Muscle layer of duodenum (tissue), 2 donors: ENCODE data around the gene STX18.

Source experiments
- H3K27ac ChIP-seq: one replicate; pipeline ENCODE4 v1.7.0; 2013; ENCODE audit warnings: mild to moderate bottlenecking, low read length
- H3K27me3 ChIP-seq: one replicate; pipeline ENCODE4 v1.7.0; 2013; ENCODE audit warnings: low read depth, mild to moderate bottlenecking, control low read depth, low read length
- H3K36me3 ChIP-seq, 2 donors: one replicate each; pipeline ENCODE4 v1.7.0; 2013; ENCODE audit warnings: low read length in 2 of 2, control low read depth in 1 of 2, mild to moderate bottlenecking in 1 of 2; ENCODE audit not compliant: insufficient read depth in 2 of 2, control insufficient read depth in 1 of 2
- H3K4me1 ChIP-seq, 2 donors: one replicate each; pipeline ENCODE4 v1.7.0; 2013; ENCODE audit warnings: low read length in 2 of 2, mild to moderate bottlenecking in 2 of 2, control low read depth in 1 of 2, moderate library complexity in 1 of 2; ENCODE audit not compliant: insufficient read depth in 2 of 2, control insufficient read depth in 1 of 2
- H3K4me3 ChIP-seq, 2 donors: one replicate each; pipeline ENCODE4 v1.7.0; 2013; ENCODE audit warnings: low read length in 2 of 2, low read depth in 1 of 2, mild to moderate bottlenecking in 1 of 2
- H3K9me3 ChIP-seq, 2 donors: one replicate each; pipeline ENCODE4 v1.7.0; 2013; ENCODE audit warnings: low read length in 2 of 2, control low read depth in 1 of 2, mild to moderate bottlenecking in 1 of 2; ENCODE audit not compliant: control insufficient read depth in 1 of 2
- donor health status: healthy.

STX18 gene

DNA sequence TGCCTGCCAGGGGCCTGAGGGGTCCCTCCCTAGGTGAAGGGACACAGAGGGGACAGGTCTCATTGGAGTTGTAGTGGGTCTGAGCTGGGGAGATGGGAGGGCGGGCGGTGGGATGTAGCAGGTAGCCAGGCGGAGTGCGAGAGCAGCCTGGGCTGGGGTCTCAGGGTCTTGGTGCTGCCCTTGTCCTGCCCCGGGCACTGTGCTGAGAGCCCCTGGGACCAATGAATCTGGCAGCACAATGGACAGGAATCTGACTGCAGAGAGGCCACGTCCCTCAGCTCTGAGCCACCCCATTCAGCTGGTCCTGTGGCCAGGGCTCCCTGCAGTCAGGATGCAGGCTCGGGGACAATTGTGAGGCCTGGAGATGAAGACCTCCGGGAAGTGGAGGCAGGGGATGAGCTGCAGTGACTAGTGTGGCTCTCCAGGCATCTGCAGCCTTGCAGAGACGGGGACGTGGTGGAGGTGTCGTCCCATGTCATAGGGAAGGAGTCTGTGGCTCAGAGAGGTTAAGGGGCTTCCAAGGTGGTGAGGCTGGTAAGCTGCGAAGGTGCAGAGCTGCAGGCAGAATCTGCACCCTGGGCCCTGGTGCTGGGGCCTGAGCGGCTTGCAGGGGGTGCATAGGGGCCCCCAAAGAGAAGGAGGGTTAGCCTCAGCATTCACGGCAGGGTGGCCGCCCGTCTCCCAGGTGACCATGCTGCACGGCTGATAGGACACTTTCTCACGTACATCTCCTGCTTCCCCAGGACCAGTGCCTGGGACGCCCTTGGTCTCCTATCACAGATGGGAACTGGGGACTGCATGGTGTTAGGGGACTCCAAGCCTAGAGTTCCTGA, 134.3 kb downstream of the STX18 start:
- H3K27ac ChIP-seq, result no peak overlapping the region
- no peak overlapping the region for H3K4me3 ChIP-seq
- no peaks in the 10 kb centered on the region for H3K9me3 ChIP-seq
- H3K36me3 ChIP-seq, result no peaks in the 10 kb centered on the region
- H3K4me1 ChIP-seq, result no peaks in the 10 kb centered on the region
- no peaks in the 10 kb centered on the region for H3K27me3 ChIP-seq

DNA sequence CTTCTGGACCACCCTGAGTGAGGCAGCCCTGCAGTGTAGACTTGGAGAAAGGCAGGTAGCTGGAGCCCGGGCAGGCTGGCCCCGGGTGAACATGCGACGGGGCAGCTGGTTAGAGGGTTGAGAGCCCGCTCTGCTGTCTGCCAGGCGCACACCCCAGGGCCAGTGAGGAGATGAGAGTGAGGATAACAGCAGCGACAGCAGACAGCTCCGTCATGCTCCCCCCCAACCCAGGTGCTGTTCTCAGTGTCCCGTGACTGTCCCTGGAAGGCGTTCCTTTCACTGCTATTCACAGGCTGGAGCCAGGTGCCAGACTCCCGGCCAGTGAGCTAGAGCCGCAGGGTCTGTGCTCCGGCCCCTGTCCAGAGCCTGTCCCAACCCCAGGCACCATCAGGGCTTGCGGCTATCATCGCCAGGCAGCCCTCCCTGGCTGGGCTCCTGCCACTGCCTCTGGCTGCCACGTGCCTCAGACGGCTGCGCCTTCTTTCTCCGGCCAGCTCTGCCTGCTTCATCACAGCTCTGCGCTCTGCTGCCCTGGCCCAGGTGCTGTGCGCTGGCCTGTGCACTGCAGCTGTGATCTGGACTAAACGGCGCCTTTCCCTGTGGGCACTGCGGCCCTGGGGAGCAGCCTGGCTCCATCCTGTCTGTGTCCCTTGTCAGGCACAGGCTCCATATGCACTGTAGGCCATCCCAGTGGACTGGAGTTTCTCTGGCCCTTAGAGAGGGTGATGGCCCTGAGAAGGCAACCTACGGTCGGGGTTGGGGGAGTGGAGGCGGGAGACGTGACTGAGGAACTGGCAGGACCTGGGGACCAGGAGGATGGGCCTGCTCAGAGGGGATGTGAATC, 135.2 kb downstream of the STX18 start:
- H3K4me3 ChIP-seq, result no peak overlapping the region
- no peaks in the 10 kb centered on the region for H3K4me1 ChIP-seq
- no peaks in the 10 kb centered on the region for H3K27me3 ChIP-seq
- H3K36me3 ChIP-seq, result no peaks in the 10 kb centered on the region
- no peak overlapping the region for H3K27ac ChIP-seq
- H3K9me3 ChIP-seq, result no peaks in the 10 kb centered on the region

DNA sequence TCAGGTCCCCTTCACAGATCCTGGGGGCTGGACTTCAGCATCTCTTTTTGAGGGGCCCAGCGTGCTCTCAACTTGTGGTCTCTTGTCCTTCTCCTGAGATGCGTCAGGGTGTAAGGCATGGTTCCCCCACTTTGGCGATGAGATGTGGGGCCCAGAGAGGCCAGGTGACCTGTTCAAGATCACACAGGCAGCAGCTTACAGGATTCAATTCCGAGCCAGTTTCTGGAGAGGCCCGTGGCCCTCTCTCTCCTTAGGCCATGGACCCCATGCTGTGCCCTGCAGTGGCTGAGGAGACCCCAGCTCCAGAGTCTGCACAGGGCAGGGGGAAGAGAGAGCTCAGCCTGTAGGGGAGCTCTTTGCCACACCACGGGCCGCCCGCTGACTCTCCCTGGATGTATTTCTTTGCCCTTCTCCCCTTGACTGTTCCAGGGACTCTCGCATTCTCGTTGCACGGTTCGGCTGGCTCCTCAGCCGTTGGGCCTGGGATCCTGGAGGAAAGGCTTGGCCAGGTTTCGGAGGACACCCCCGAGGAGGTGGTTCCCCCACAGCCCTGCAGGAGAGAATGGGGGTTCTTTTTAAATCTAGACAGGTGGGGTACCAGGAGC, 136.4 kb downstream of the STX18 start:
- H3K27ac ChIP-seq, result no peak overlapping the region

GRCh38 chr4:4402966-4403365, 138.9 kb downstream of the STX18 start:
- H3K27me3 ChIP-seq, result no peaks in the 10 kb centered on the region
- no peak overlapping the region for H3K27ac ChIP-seq
- no peaks in the 10 kb centered on the region for H3K36me3 ChIP-seq
- H3K4me1 ChIP-seq, result no peaks in the 10 kb centered on the region
- H3K9me3 ChIP-seq, result peaks cover 0 to 12% of the 10 kb centered on the region in 2 donors
- no peak overlapping the region for H3K4me3 ChIP-seq

More for the DNA sequence above, 136.4 kb downstream of the STX18 start:
- Histone ChIP-seq H3K9me3 (no peaks in the 10 kb centered on the region), H3K27me3 (no peaks in the 10 kb centered on the region), H3K4me1 (no peaks in the 10 kb centered on the region), H3K4me3 (no peak overlapping the region), H3K36me3 (no peaks in the 10 kb centered on the region)

GRCh38 chr4:4401036-4401435, 140.8 kb downstream of the STX18 start:
- Histone ChIP-seq H3K4me1 (no peaks in the 10 kb centered on the region), H3K36me3 (no peaks in the 10 kb centered on the region), H3K4me3 (no peak overlapping the region), H3K27me3 (no peaks in the 10 kb centered on the region), H3K27ac (no peak overlapping the region), H3K9me3 (peaks cover 0 to 12% of the 10 kb centered on the region in 2 donors)

GRCh38 chr4:4398430-4398829, 143.4 kb downstream of the STX18 start:
- H3K27ac ChIP-seq, result no peak overlapping the region
- H3K4me1 ChIP-seq, result no peaks in the 10 kb centered on the region
- H3K4me3 ChIP-seq, result no peak overlapping the region
- peaks cover 8% of the 10 kb centered on the region for H3K27me3 ChIP-seq
- peaks cover 0 to 12% of the 10 kb centered on the region in 2 donors for H3K9me3 ChIP-seq
- H3K36me3 ChIP-seq, result no peaks in the 10 kb centered on the region

DNA sequence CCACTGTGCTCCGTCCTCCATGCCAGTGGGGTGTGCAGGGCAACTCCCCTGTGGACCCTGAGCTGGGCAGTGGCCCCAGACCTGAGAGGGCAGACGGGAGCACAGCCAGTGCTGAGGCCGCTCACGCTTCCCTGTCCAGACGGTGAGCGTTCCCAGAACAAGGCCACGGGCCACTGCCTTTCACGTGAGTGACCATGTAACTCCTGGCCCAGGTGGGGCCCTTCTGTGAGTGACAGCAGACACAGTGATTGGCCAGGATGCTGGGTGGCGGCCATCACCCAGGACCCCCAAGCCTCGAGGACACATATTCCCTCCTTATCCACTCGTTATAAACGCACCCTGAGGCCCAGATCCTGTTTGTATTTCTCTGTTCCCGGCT, 144.4 kb downstream of the STX18 start:
- Histone ChIP-seq H3K36me3 (no peaks in the 10 kb centered on the region), H3K27me3 (peaks cover 12% of the 10 kb centered on the region)

DNA sequence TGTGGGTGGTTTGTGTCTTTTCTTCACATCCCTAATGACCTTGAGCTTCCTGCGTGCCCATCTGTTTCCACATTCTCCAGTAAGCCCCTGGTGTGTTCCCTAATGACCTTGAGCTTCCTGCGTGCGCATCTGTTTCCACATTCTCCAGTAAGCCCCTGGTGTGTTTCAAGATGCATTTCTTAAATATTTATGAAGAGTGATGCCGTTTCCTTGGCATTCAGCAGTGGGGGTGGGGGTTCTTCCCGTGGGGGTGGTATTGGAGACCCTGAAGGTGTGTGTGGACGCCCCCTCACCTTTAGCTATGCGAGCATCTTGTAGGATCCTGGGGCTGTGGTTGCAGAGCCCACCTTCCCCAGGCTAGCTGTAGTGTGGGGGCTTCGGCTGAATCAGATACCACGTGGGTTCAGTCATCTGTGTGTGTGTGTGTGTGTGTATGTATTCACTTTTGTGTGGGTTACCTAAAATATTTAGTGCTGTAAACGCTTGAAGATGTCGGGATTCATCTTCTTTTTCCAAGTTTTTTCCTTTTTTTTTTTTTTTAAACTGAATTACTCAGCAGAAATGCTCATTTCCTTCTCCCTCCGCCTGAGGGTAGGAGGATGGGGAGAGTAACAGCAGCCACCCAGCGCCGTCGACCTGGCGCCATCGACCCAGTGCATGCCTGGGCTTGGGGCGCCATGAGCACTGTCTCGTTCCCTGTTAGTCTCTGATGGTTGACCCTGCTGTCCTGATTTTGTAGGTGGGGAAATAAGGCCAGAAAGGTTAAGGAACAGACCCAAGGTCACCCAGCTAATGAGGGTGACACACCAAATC, 145.0 kb downstream of the STX18 start:
- H3K27ac ChIP-seq, result no peak overlapping the region
- no peaks in the 10 kb centered on the region for H3K4me1 ChIP-seq
- peaks cover 0 to 12% of the 10 kb centered on the region in 2 donors for H3K9me3 ChIP-seq
- peaks cover 12% of the 10 kb centered on the region for H3K27me3 ChIP-seq
- H3K4me3 ChIP-seq, result no peak overlapping the region
- H3K36me3 ChIP-seq, result no peaks in the 10 kb centered on the region

More for the DNA sequence above, 144.4 kb downstream of the STX18 start:
- no peak overlapping the region for H3K27ac ChIP-seq
- peaks cover 0 to 12% of the 10 kb centered on the region in 2 donors for H3K9me3 ChIP-seq
- no peaks in the 10 kb centered on the region for H3K4me1 ChIP-seq
- no peak overlapping the region for H3K4me3 ChIP-seq

DNA sequence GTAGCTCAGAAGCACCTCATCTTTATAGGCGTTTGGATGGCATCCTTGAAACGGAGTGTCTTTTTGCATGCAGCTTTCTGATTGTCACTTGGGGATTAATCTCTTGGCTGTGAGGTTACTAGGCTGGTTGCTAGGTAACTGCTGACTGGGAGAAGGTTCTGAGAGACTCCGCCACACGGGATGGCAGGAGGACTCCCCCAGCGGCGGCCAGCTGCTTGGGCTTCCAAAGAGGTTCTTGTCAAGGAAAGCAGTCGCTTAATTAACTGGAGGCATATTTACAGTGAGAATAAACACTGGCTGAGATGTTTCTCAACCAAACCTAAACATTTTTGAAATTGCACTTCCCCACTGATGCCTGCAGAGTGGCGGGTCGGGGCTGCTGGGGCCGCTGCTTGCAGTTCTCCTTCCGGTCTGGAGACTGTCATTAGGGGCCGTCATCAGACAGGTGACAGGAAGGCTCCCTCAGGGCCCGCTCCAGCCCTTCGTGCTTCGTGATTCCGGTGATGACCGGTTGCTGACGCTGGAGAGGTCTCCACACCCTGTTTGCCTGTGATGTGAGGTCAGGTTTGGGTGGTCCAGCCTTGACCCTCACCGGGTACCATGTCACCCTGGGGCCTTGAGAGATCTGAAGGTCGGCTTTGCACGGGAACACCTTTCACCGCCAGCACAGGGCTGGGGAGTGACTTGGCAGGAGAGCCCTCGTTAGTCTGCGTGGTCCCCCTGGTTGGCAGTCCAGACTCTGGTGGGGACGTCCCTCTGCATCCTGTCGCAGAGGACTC, 145.8 kb downstream of the STX18 start:
- no peaks in the 10 kb centered on the region for H3K36me3 ChIP-seq
- peaks cover 12% of the 10 kb centered on the region for H3K27me3 ChIP-seq
- no peaks in the 10 kb centered on the region for H3K4me1 ChIP-seq
- peaks cover 0 to 12% of the 10 kb centered on the region in 2 donors for H3K9me3 ChIP-seq
- H3K27ac ChIP-seq, result no peak overlapping the region
- no peak overlapping the region for H3K4me3 ChIP-seq

- Histone ChIP-seq H3K27me3 (peaks cover 12% of the 10 kb centered on the region), H3K4me3 (no peak overlapping the region), H3K4me1 (no peaks in the 10 kb centered on the region), H3K27ac (no peak overlapping the region), H3K36me3 (no peaks in the 10 kb centered on the region), H3K9me3 (peaks cover 0 to 12% of the 10 kb centered on the region in 2 donors)
These were observed 146.5 kb downstream of the STX18 start for GRCh38 chr4:4395371-4395770.
